Kidney epithelial cell (primary cell): ENCODE data around the gene SLX4IP. TPM values are rescaled to one million over a fixed set of nuclear protein-coding genes. Genes with fewer than 3 reads are reported as not detected.

Experiments used
- DNase-seq: peaks from one replicate; pipeline ENCODE4 v3.0.0-alpha.2; 2010; ENCODE audit warnings: low read depth
- H3K27me3 ChIP-seq: 2 replicates; pipeline ENCODE4 v1.6.0; 2011; ENCODE audit warnings: low read length; ENCODE audit not compliant: control insufficient read depth, insufficient read depth
- H3K36me3 ChIP-seq: 2 replicates; pipeline ENCODE4 v1.5.1; 2011; ENCODE audit warnings: low read length; ENCODE audit not compliant: control insufficient read depth, insufficient read depth
- H3K4me3 ChIP-seq: 2 replicates; pipeline ENCODE4 v1.5.1; 2011; ENCODE audit warnings: low read depth, mild to moderate bottlenecking, control low read depth, low read length
- CTCF ChIP-seq: IDR thresholded peaks from 2 replicates; pipeline ENCODE4 v1.5.1; 2011; ENCODE audit warnings: mild to moderate bottlenecking, moderate library complexity, low read length, control low read depth, inconsistent platforms; ENCODE audit not compliant: insufficient read depth, poor library complexity, severe bottlenecking
- total RNA-seq: library from RNA; depleted of rRNA; stranded (reverse); fragments of >200 nt; gene quantifications from 2 replicates; pipeline ENCODE4 v1.2.3, GENCODE V29; 2015

SLX4IP gene
- total RNA-seq, 1 donor from 2014 or later, result 5.8 TPM

GRCh38 chr20:10466855-10467254, 31.8 kb downstream of the SLX4IP start:
- no peaks in the 10 kb centered on the region for H3K27me3 ChIP-seq
- no peak for TF ChIP-seq CTCF
- DNase-seq, result no peak
- H3K4me3 ChIP-seq, result no peak overlapping the region
- H3K36me3 ChIP-seq, result no peaks in the 10 kb centered on the region

- DNase-seq, result no peak
- Histone ChIP-seq H3K27me3 (no peaks in the 10 kb centered on the region), H3K4me3 (no peak overlapping the region), H3K36me3 (no peaks in the 10 kb centered on the region)
- TF ChIP-seq CTCF, result no peak
Observed at GRCh38 chr20:10467681-10468339, 32.7 kb downstream of the SLX4IP start.

GRCh38 chr20:10468340-10468845, 33.3 kb downstream of the SLX4IP start:
- Histone ChIP-seq H3K36me3 (no peaks in the 10 kb centered on the region), H3K27me3 (no peaks in the 10 kb centered on the region), H3K4me3 (no peak overlapping the region)
- TF ChIP-seq CTCF, result no peak
- DNase-seq, result no peak

GRCh38 chr20:10469056-10469455, 34.0 kb downstream of the SLX4IP start:
- no peak for DNase-seq
- no peaks in the 10 kb centered on the region for H3K27me3 ChIP-seq
- no peaks in the 10 kb centered on the region for H3K36me3 ChIP-seq
- no peak for TF ChIP-seq CTCF
- H3K4me3 ChIP-seq, result no peak overlapping the region

- Histone ChIP-seq H3K27me3 (no peaks in the 10 kb centered on the region), H3K4me3 (no peak overlapping the region), H3K36me3 (no peaks in the 10 kb centered on the region)
- DNase-seq, result peak; percentile 34
- TF ChIP-seq CTCF, result peak; percentile 53
Observed at GRCh38 chr20:10469599-10469998, 34.5 kb downstream of the SLX4IP start.

GRCh38 chr20:10470276-10470675, 35.2 kb downstream of the SLX4IP start:
- DNase-seq, result no peak
- no peak overlapping the region for H3K4me3 ChIP-seq
- H3K27me3 ChIP-seq, result no peaks in the 10 kb centered on the region
- H3K36me3 ChIP-seq, result no peaks in the 10 kb centered on the region
- TF ChIP-seq CTCF, result no peak
